Measurements from ENCODE around the gene C10orf53. TPM values are rescaled to one million over a fixed set of nuclear protein-coding genes. Genes with fewer than 3 reads are reported as not detected.

Gene C10orf53
- not detected for total RNA-seq
- not detected for polyA plus RNA-seq
- not detected for total RNA-seq

DNA sequence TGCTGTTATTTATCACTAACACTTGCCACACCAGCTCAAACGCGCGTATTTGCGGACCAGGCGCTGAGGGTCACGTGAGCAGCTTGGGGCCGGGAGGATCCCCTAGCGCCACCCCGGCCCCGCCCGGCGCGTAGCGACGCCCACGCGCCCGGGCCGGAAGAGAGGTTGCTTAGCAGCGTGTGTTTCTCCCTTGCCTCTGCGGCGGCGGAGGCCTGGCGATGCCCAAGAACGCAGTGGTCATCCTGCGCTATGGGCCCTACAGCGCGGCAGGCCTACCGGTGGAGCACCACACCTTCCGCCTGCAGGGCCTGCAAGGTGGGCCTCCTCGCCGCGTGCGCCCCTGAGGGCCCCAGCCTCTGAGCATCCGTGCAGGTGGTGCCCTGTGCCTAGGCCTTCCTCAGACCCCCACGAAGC is at the start of gene C10orf53:
Gene C10orf53 (plus strand): TSS at position 172 of the 414 bp plus-strand sequence. CDS start 47 bp downstream, at position 219.
- Mint-ChIP-seq H3K27ac (no peak within 1 kb of the TSS), H3K4me1 (peaks cover 0 to 6% (median 0%) of the 10 kb centered on the region in 7 donors), H3K4me3 (peak within 1 kb of the TSS in 3 of 10 donors; percentile 20 to 36 (median 22)), H3K27me3 (peaks cover 34 to 65% (median 54%) of the 10 kb centered on the region in 5 donors), H3K9me3 (peaks cover 8 to 62% (median 39%) of the 10 kb centered on the region in 11 donors), H3K36me3 (peaks cover 0 to 12% (median 0%) of the 10 kb centered on the region in 5 donors)
- peaks cover 0 to 10% (median 0%) of the 10 kb centered on the region in 3 experiments for H3K9me3 ChIP-seq (ENCODE audit: control insufficient read depth in 2 of 3, low read length in 3 of 3)
- no peaks in the 10 kb centered on the region for H3K36me3 ChIP-seq (ENCODE audit: control insufficient read depth in 2 of 3, insufficient read depth in 3 of 3, low read length in 3 of 3)
- ChIA-PET POLR2A (no interaction called here), CTCF (no interaction called here)
- no peaks in the 10 kb centered on the region for H3K27me3 ChIP-seq (ENCODE audit: control insufficient read depth in 2 of 2, insufficient read depth in 2 of 2, low read length in 2 of 2)
- H3K27ac ChIP-seq (ENCODE audit: low read depth, low read length) = no peak within 1 kb of the TSS
- DNase-seq (peak in 1 of 9 donors; percentile 59), ATAC-seq (no peak)
- no peak within 1 kb of the TSS for H3K4me3 ChIP-seq (ENCODE audit: low read length)
- intact Hi-C loops (cut with micrococcal nuclease) = no loop called here
- H3K4me1 ChIP-seq (ENCODE audit: control insufficient read depth in 2 of 2, insufficient read depth in 2 of 2, low read length in 2 of 2) = no peaks in the 10 kb centered on the region

GRCh38 chr10:49631975-49632374 is 47.5 kb upstream of the C10orf53 start:
- peaks cover 0 to 8% (median under 1%) of the 10 kb centered on the region in 5 donors for H3K27me3 Mint-ChIP-seq
- H3K27ac Mint-ChIP-seq = no peak overlapping the region
- intact Hi-C loops (cut with micrococcal nuclease) = no loop called here
- no peaks in the 10 kb centered on the region for H3K36me3 Mint-ChIP-seq
- ATAC-seq (no peak), DNase-seq (no peak)
- Histone ChIP-seq H3K4me3 (ENCODE audit: low read length) (no peak overlapping the region), H3K36me3 (ENCODE audit: control insufficient read depth in 2 of 3, insufficient read depth in 3 of 3, low read length in 3 of 3) (no peaks in the 10 kb centered on the region), H3K9me3 (ENCODE audit: control insufficient read depth in 2 of 3, low read length in 3 of 3) (no peaks in the 10 kb centered on the region), H3K27me3 (ENCODE audit: control insufficient read depth in 2 of 2, insufficient read depth in 2 of 2, low read length in 2 of 2) (no peaks in the 10 kb centered on the region), H3K4me1 (ENCODE audit: control insufficient read depth in 2 of 2, insufficient read depth in 2 of 2, low read length in 2 of 2) (no peaks in the 10 kb centered on the region), H3K27ac (ENCODE audit: low read depth, low read length) (no peak overlapping the region)
- POLR2A ChIA-PET = no interaction called here
- CTCF ChIA-PET = no interaction called here
- no peak overlapping the region for H3K4me3 Mint-ChIP-seq
- no peaks in the 10 kb centered on the region for H3K9me3 Mint-ChIP-seq
- H3K4me1 Mint-ChIP-seq = no peaks in the 10 kb centered on the region

GRCh38 chr10:49632406-49633317 is 46.8 kb upstream of the C10orf53 start:
- no peaks in the 10 kb centered on the region for H3K36me3 ChIP-seq (ENCODE audit: control insufficient read depth in 2 of 3, insufficient read depth in 3 of 3, low read length in 3 of 3)
- no peaks in the 10 kb centered on the region for H3K4me1 Mint-ChIP-seq
- intact Hi-C loops (cut with micrococcal nuclease) = no loop called here
- H3K9me3 Mint-ChIP-seq = no peaks in the 10 kb centered on the region
- no peaks in the 10 kb centered on the region for H3K27me3 ChIP-seq (ENCODE audit: control insufficient read depth in 2 of 2, insufficient read depth in 2 of 2, low read length in 2 of 2)
- POLR2A ChIA-PET = no interaction called here
- no peak overlapping the region for H3K27ac ChIP-seq (ENCODE audit: low read depth, low read length)
- ATAC-seq (no peak), DNase-seq (no peak)
- H3K27ac Mint-ChIP-seq = no peak overlapping the region
- CTCF ChIA-PET = no interaction called here
- no peaks in the 10 kb centered on the region for H3K36me3 Mint-ChIP-seq
- no peak overlapping the region for H3K4me3 Mint-ChIP-seq
- H3K27me3 Mint-ChIP-seq = peaks cover 0 to 15% (median 1%) of the 10 kb centered on the region in 5 donors
- H3K4me3 ChIP-seq (ENCODE audit: low read length) = no peak overlapping the region
- H3K4me1 ChIP-seq (ENCODE audit: control insufficient read depth in 2 of 2, insufficient read depth in 2 of 2, low read length in 2 of 2) = no peaks in the 10 kb centered on the region
- no peaks in the 10 kb centered on the region for H3K9me3 ChIP-seq (ENCODE audit: control insufficient read depth in 2 of 3, low read length in 3 of 3)

DNA sequence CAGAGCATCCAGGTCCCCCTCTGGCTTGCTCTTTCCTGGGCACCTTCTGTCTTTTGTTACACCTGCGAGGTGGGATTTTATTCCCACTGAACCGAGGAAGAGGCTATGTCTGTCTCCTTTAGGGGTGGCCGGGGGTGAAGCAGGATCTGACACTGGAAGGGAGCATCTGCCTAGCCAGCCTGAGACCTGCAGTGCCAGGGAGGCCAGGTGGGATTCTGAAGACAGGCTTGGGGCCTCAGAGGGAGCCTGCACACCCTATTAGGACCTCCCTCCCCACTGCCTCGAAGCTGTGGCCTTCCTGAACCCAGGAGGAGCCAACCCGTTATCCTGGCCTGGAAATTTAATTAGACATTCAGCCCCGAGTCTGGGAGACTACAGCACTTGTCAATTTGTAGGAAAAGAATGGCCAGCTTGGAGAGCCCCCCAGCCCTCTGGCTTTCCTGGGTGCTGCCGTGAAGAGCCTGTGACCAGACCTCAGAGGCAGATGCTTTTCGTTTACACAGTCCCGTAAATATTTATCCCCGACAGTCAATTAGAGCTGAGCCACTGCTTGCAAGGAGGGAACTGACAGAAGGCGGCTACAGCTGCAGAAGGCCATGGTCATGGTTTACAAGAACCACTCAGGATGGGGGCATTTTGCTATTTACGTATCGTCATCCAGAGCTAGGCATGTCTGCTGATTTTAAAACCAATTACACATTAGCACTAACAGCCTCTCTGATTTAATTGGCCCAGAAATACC is 46.0 kb upstream of the C10orf53 start:
- Histone ChIP-seq H3K4me1 (ENCODE audit: control insufficient read depth in 2 of 2, insufficient read depth in 2 of 2, low read length in 2 of 2) (no peaks in the 10 kb centered on the region), H3K9me3 (ENCODE audit: control insufficient read depth in 2 of 3, low read length in 3 of 3) (no peaks in the 10 kb centered on the region), H3K36me3 (ENCODE audit: control insufficient read depth in 2 of 3, insufficient read depth in 3 of 3, low read length in 3 of 3) (no peaks in the 10 kb centered on the region), H3K4me3 (ENCODE audit: low read length) (no peak overlapping the region), H3K27me3 (ENCODE audit: control insufficient read depth in 2 of 2, insufficient read depth in 2 of 2, low read length in 2 of 2) (no peaks in the 10 kb centered on the region), H3K27ac (ENCODE audit: low read depth, low read length) (no peak overlapping the region)
- H3K4me1 Mint-ChIP-seq = no peaks in the 10 kb centered on the region
- H3K27me3 Mint-ChIP-seq = peaks cover 0 to 22% (median under 1%) of the 10 kb centered on the region in 5 donors
- H3K4me3 Mint-ChIP-seq = no peak overlapping the region
- POLR2A ChIA-PET = no interaction called here
- intact Hi-C loops (cut with micrococcal nuclease) = no loop called here
- ATAC-seq (no peak), DNase-seq (no peak)
- peaks cover 0 to 1% (median 0%) of the 10 kb centered on the region in 11 donors for H3K9me3 Mint-ChIP-seq
- H3K27ac Mint-ChIP-seq = no peak overlapping the region
- CTCF ChIA-PET = no interaction called here
- H3K36me3 Mint-ChIP-seq = no peaks in the 10 kb centered on the region

DNA sequence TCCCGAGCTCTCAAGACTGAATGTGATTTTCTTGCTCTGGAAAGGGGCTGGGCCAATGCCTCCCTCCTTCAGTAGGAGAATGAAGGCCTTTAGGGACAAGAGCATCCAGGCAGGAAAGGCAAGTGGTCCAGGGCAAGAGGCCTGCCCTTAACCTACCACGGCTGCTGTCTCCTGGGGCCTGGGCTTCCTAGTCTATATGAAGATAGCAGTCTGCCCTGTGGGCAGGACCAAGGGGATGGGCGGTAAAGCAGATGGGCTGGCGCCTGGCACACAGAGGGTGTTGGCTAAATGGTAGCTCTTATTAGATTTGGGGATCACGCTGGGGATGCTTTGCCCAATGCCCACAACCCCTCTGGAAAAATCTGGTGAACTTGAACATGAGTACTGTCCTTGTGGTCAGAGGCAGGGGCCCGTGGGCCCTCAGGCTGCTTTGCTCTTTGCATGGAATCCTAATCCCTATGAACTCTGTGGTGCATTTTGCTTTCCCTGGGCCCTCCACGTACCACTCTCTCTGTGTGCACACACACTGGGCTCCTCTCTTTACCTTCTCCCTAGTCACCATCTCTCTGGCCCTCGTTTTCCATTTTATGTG is 45.3 kb upstream of the C10orf53 start:
- H3K36me3 ChIP-seq (ENCODE audit: control insufficient read depth in 2 of 3, insufficient read depth in 3 of 3, low read length in 3 of 3) = no peaks in the 10 kb centered on the region
- Mint-ChIP-seq H3K27ac (no peak overlapping the region), H3K27me3 (peaks cover 0 to 24% (median 0%) of the 10 kb centered on the region in 5 donors), H3K4me1 (no peaks in the 10 kb centered on the region), H3K9me3 (peaks cover 0 to 1% (median 0%) of the 10 kb centered on the region in 11 donors), H3K36me3 (no peaks in the 10 kb centered on the region), H3K4me3 (no peak overlapping the region)
- no peaks in the 10 kb centered on the region for H3K4me1 ChIP-seq (ENCODE audit: control insufficient read depth in 2 of 2, insufficient read depth in 2 of 2, low read length in 2 of 2)
- no peaks in the 10 kb centered on the region for H3K9me3 ChIP-seq (ENCODE audit: control insufficient read depth in 2 of 3, low read length in 3 of 3)
- ChIA-PET POLR2A (no interaction called here), CTCF (no interaction called here)
- no peaks in the 10 kb centered on the region for H3K27me3 ChIP-seq (ENCODE audit: control insufficient read depth in 2 of 2, insufficient read depth in 2 of 2, low read length in 2 of 2)
- intact Hi-C loops (cut with micrococcal nuclease) = no loop called here
- H3K27ac ChIP-seq (ENCODE audit: low read depth, low read length) = no peak overlapping the region
- ATAC-seq (no peak), DNase-seq (no peak)
- H3K4me3 ChIP-seq (ENCODE audit: low read length) = no peak overlapping the region

- Mint-ChIP-seq H3K4me1 (no peaks in the 10 kb centered on the region), H3K4me3 (no peak overlapping the region), H3K27me3 (peaks cover 19 to 52% (median 33%) of the 10 kb centered on the region in 5 donors), H3K9me3 (peaks cover 0 to 2% (median 0%) of the 10 kb centered on the region in 11 donors), H3K36me3 (no peaks in the 10 kb centered on the region), H3K27ac (no peak overlapping the region)
- no peaks in the 10 kb centered on the region for H3K27me3 ChIP-seq (ENCODE audit: control insufficient read depth in 2 of 2, insufficient read depth in 2 of 2, low read length in 2 of 2)
- intact Hi-C loops (cut with micrococcal nuclease) = no loop called here
- POLR2A ChIA-PET = no interaction called here
- H3K36me3 ChIP-seq (ENCODE audit: control insufficient read depth in 2 of 3, insufficient read depth in 3 of 3, low read length in 3 of 3) = no peaks in the 10 kb centered on the region
- H3K27ac ChIP-seq (ENCODE audit: low read depth, low read length) = no peak overlapping the region
- no peak for DNase-seq
- CTCF ChIA-PET = no interaction called here
- no peaks in the 10 kb centered on the region for H3K4me1 ChIP-seq (ENCODE audit: control insufficient read depth in 2 of 2, insufficient read depth in 2 of 2, low read length in 2 of 2)
- ATAC-seq = no peak
- H3K9me3 ChIP-seq (ENCODE audit: control insufficient read depth in 2 of 3, low read length in 3 of 3) = no peaks in the 10 kb centered on the region
- H3K4me3 ChIP-seq (ENCODE audit: low read length) = no peak overlapping the region
These were observed 37.1 kb upstream of the C10orf53 start for GRCh38 chr10:49642311-49642710.
